Glutamatergic neuron (in vitro differentiated cells): ENCODE data around the gene PSMG1. TPM values are rescaled to one million over a fixed set of nuclear protein-coding genes. Genes with fewer than 3 reads are reported as not detected.

ENCODE experiments used
- DNase-seq: peaks from one replicate; pipeline ENCODE4 v3.0.0; 2022
- H3K27ac Mint-ChIP-seq: one replicate; pipeline ENCODE4 v1.8.0; 2020; ENCODE audit warnings: mild to moderate bottlenecking, mixed read lengths, inconsistent platforms; ENCODE audit not compliant: unreplicated experiment
- H3K27me3 Mint-ChIP-seq: one replicate; pipeline ENCODE4 v1.8.0; 2020; ENCODE audit warnings: mild to moderate bottlenecking, moderate library complexity, mixed read lengths, inconsistent platforms; ENCODE audit not compliant: unreplicated experiment
- H3K36me3 Mint-ChIP-seq: one replicate; pipeline ENCODE4 v1.8.0; 2020; ENCODE audit warnings: mild to moderate bottlenecking, mixed read lengths, inconsistent platforms; ENCODE audit not compliant: unreplicated experiment
- H3K4me1 Mint-ChIP-seq: one replicate; pipeline ENCODE4 v1.8.0; 2020; ENCODE audit warnings: mild to moderate bottlenecking, low read depth, mixed read lengths, inconsistent platforms; ENCODE audit not compliant: unreplicated experiment
- H3K4me3 Mint-ChIP-seq: one replicate; pipeline ENCODE4 v1.8.0; 2020; ENCODE audit warnings: mild to moderate bottlenecking, mixed read lengths, inconsistent platforms; ENCODE audit not compliant: unreplicated experiment
- H3K9me3 Mint-ChIP-seq: one replicate; pipeline ENCODE4 v1.8.0; 2020; ENCODE audit warnings: mild to moderate bottlenecking, moderate library complexity, mixed read lengths, inconsistent platforms; ENCODE audit not compliant: unreplicated experiment
- CTCF ChIP-seq: fragments of 200-600 bp; sonication (generic); IDR thresholded peaks from one replicate; pipeline ENCODE4 v1.5.0; 2021; ENCODE audit not compliant: partially characterized antibody, unreplicated experiment
- total RNA-seq: library from RNA; stranded (reverse); fragmentation: NEBNext Ultra II Directional; extraction: Animal tissue kit (Norgen Biotek cat#: 25700); gene quantifications from one replicate; pipeline ENCODE4 v1.2.1, GENCODE V29; 2021; ENCODE audit not compliant: unreplicated experiment

PSMG1 gene
- total RNA-seq, 1 donor from 2014 or later: 28.7 TPM

DNA sequence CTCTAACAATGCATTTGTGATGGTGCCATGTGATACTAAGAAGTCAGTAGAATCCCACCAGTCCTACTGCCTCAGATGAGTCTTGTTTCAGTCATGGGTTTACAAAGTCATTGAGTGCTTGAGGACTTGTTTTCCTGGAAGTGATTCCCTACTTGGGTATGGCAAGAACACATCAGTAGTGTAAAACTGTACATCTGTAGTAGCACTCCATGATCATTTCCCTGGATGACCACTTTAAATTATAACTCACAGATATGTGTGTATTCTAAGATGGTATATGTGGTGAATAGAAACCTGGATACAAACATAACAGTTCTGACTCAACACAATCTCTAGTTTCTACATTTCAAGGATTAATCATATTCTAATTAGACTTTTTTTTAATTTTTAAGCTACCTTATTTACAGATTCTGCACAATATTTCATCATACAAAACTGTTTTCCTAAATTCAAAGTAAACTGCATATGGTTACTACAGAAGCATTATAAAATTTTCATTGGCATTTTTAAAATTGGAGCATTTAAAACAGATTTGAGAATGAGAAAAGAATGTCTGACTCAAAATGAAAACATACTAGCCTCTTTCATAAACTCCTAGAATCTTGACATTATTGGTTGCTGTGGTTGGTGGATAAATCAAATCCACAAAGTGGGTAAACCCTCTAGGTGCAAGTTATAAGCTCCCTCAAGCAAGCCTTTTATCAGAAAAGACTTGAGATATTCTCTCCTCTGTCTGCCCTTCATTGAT, 6.8 kb upstream of the PSMG1 start:
- Mint-ChIP-seq H3K4me3 (no peak overlapping the region), H3K27me3 (no peaks in the 10 kb centered on the region), H3K36me3 (no peaks in the 10 kb centered on the region), H3K27ac (no peak overlapping the region), H3K9me3 (no peaks in the 10 kb centered on the region), H3K4me1 (peaks cover 9% of the 10 kb centered on the region)
- TF ChIP-seq CTCF: no peak
- DNase-seq: no peak

- H3K9me3 Mint-ChIP-seq: peaks cover 3% of the 10 kb centered on the region
- no peak overlapping the region for H3K4me3 Mint-ChIP-seq
- H3K4me1 Mint-ChIP-seq: peaks cover 14% of the 10 kb centered on the region
- H3K27me3 Mint-ChIP-seq: no peaks in the 10 kb centered on the region
- no peak for DNase-seq
- H3K36me3 Mint-ChIP-seq: no peaks in the 10 kb centered on the region
- no peak overlapping the region for H3K27ac Mint-ChIP-seq
- no peak for TF ChIP-seq CTCF
These were observed 5.4 kb upstream of the PSMG1 start for GRCh38 chr21:39188521-39189139.

DNA sequence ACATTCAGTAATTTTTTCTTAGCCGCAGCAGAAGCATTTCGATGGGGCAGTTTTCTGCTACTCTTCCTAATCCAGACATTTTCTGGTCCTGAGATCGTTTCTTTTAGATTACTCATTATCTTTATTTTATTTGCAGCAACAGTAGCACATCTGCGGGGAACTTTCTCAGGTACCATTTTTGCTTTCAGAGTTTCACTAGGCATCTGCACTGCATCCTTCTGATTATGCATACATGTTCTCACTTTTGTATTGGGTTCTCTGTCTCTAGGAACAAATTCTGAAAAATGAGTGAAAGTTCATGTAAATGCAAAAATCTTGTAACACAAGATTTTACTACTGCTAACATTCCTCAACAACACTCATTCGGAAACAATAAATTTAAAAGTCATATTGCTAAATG, 3.9 kb upstream of the PSMG1 start:
- no peak for DNase-seq
- H3K27ac Mint-ChIP-seq: no peak overlapping the region
- no peak for TF ChIP-seq CTCF
- H3K36me3 Mint-ChIP-seq: no peaks in the 10 kb centered on the region
- peaks cover 7% of the 10 kb centered on the region for H3K27me3 Mint-ChIP-seq
- peaks cover 16% of the 10 kb centered on the region for H3K4me1 Mint-ChIP-seq
- H3K9me3 Mint-ChIP-seq: peaks cover 9% of the 10 kb centered on the region
- no peak overlapping the region for H3K4me3 Mint-ChIP-seq

DNA sequence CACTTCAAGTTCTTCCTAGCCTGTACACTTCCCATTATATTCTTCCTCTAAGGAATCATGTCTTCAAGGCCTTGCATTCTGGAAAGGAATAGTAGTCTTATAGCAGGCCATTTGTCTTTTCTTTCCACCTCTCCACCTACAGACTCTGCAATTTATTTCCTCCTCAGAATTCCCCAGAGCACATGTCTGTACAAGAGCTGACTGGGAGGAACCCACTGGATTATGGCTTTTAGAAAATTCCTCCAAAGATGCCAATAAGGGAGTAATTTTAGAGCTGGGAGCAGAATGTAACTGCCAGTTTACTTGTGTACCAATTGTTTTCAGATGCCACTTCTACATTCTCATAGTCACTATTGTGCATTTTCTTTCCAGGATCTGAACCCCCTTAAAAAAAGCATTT, 3.4 kb upstream of the PSMG1 start:
- H3K4me1 Mint-ChIP-seq: peaks cover 16% of the 10 kb centered on the region
- H3K4me3 Mint-ChIP-seq: no peak overlapping the region
- H3K27ac Mint-ChIP-seq: no peak overlapping the region
- peaks cover 9% of the 10 kb centered on the region for H3K9me3 Mint-ChIP-seq
- no peak for DNase-seq
- H3K27me3 Mint-ChIP-seq: peaks cover 7% of the 10 kb centered on the region
- no peak for TF ChIP-seq CTCF
- no peaks in the 10 kb centered on the region for H3K36me3 Mint-ChIP-seq

DNA sequence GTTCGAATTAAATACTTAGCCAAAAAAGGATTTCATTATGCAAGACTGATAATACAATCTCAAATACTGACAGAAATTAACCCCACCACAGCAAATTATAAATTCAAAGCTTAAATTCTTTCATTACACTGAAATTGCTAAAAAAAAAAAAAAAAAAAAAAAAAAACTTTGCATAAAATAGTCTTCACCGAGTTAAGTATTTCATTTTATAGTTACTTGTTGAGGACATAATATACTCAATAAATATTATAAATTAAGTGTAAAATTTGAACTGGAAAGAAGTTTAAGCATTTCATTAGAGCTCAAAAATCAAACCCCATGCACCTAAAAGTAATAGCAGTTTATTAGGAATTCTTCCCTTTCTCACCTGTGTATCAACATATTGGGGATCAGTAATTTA, 1.9 kb upstream of the PSMG1 start:
- no peak for DNase-seq
- Mint-ChIP-seq H3K27me3 (peaks cover 7% of the 10 kb centered on the region), H3K4me1 (peaks cover 16% of the 10 kb centered on the region), H3K9me3 (peaks cover 9% of the 10 kb centered on the region), H3K36me3 (no peaks in the 10 kb centered on the region), H3K4me3 (peak overlapping the region; percentile 26), H3K27ac (no peak overlapping the region)
- TF ChIP-seq CTCF: no peak
